ENCODE measurements around the gene CEP135. TPM values are rescaled to one million over a fixed set of nuclear protein-coding genes. Genes with fewer than 3 reads are reported as not detected.

Gene CEP135
- total and polyA plus RNA-seq, 9 donors: 4.3 to 11.5 (median 8.2) TPM

- 82 to 94% (median 83%) methylated on average over 5 of the region's 5 CpGs for WGBS, 3 donors
- Histone ChIP-seq H3K4me1 (ENCODE audit: insufficient read depth) (no peaks in the 10 kb centered on the region), H3K27me3 (no peaks in the 10 kb centered on the region), H3K9me3 (no peaks in the 10 kb centered on the region), H3K27ac (no peak overlapping the region), H3K36me3 (no peaks in the 10 kb centered on the region), H3K4me3 (no peak overlapping the region)
- intact Hi-C loops (cut with DNase I): no loop called here
- no peak for DNase-seq
- TF ChIP-seq POLR2A (IDR thresholded peaks at IDR 0.05) (no peak), EP300 (IDR thresholded peaks at IDR 0.05) (no peak), CTCF (IDR thresholded peaks at IDR 0.05) (no peak)
These were observed 104.2 kb downstream of the CEP135 start for GRCh38 chr4:56052966-56053365.

GRCh38 chr4:56055027-56055977 is 106.6 kb downstream of the CEP135 start:
- no peaks in the 10 kb centered on the region for H3K4me1 ChIP-seq (ENCODE audit: insufficient read depth)
- WGBS, 3 donors: 73 to 75% (median 74%) methylated on average over 8 of the region's 8 CpGs
- H3K9me3 ChIP-seq: no peaks in the 10 kb centered on the region
- no peak overlapping the region for H3K4me3 ChIP-seq
- TF ChIP-seq CTCF (IDR thresholded peaks at IDR 0.05) (no peak), POLR2A (IDR thresholded peaks at IDR 0.05) (no peak), EP300 (IDR thresholded peaks at IDR 0.05) (no peak)
- no peaks in the 10 kb centered on the region for H3K36me3 ChIP-seq
- no peak overlapping the region for H3K27ac ChIP-seq
- no peaks in the 10 kb centered on the region for H3K27me3 ChIP-seq
- intact Hi-C loops (cut with DNase I): no loop called here
- no peak for DNase-seq

- no peaks in the 10 kb centered on the region for H3K27me3 ChIP-seq
- no peak overlapping the region for H3K4me3 ChIP-seq
- intact Hi-C loops (cut with DNase I): no loop called here
- no peaks in the 10 kb centered on the region for H3K4me1 ChIP-seq (ENCODE audit: insufficient read depth)
- no peak overlapping the region for H3K27ac ChIP-seq
- H3K9me3 ChIP-seq: no peaks in the 10 kb centered on the region
- TF ChIP-seq EP300 (IDR thresholded peaks at IDR 0.05) (no peak), CTCF (IDR thresholded peaks at IDR 0.05) (no peak), POLR2A (IDR thresholded peaks at IDR 0.05) (no peak)
- no peak for DNase-seq
- H3K36me3 ChIP-seq: no peaks in the 10 kb centered on the region
- 52 to 65% (median 57%) methylated on average over 1 of the region's 1 CpG for WGBS, 3 donors
These were observed 107.2 kb downstream of the CEP135 start for GRCh38 chr4:56055991-56056390.

- TF ChIP-seq EP300 (IDR thresholded peaks at IDR 0.05): no peak
- no peak for TF ChIP-seq POLR2A (IDR thresholded peaks at IDR 0.05)
- no peak for TF ChIP-seq CTCF (IDR thresholded peaks at IDR 0.05)
- no peak for DNase-seq
- intact Hi-C loops (cut with DNase I): no loop called here
- 94 to 98% (median 97%) methylated on average over 2 of the region's 2 CpGs for WGBS, 3 donors
- no peak overlapping the region for H3K27ac ChIP-seq
- H3K9me3 ChIP-seq: no peaks in the 10 kb centered on the region
- H3K4me3 ChIP-seq: no peak overlapping the region
- no peaks in the 10 kb centered on the region for H3K36me3 ChIP-seq
- H3K4me1 ChIP-seq (ENCODE audit: insufficient read depth): no peaks in the 10 kb centered on the region
- H3K27me3 ChIP-seq: no peaks in the 10 kb centered on the region
These were observed 109.8 kb downstream of the CEP135 start for GRCh38 chr4:56058555-56058954.

All from ovary (tissue), 9 donors.